ENCODE measurements around the gene OSBPL5. TPM values are rescaled to one million over a fixed set of nuclear protein-coding genes. Genes with fewer than 3 reads are reported as not detected.
A peak's percentile ranks its signal among the peaks of the same experiment; 100 is the strongest.

The OSBPL5 gene
- total and polyA plus RNA-seq, 4 donors = 15.2 to 51.5 (median 28.3) TPM

- no peak for ATAC-seq (ENCODE audit: insufficient read depth, low FRiP score)
- TF ChIP-seq CTCF (IDR thresholded peaks at IDR 0.05; ENCODE audit: control extremely low read depth, extremely low read depth) = no peak
- peak; percentile 78 to 82 (median 78) for DNase-seq
- no peaks in the 10 kb centered on the region for H3K27me3 ChIP-seq (ENCODE audit: control insufficient read depth in 3 of 3, insufficient read depth in 3 of 3, low read length in 2 of 3)
- 65 to 85% methylated on average over 15 of the region's 15 CpGs for WGBS, 2 donors
- H3K4me3 ChIP-seq = no peak overlapping the region
- peaks cover 0 to 3% (median 0%) of the 10 kb centered on the region in 5 donors for H3K4me1 ChIP-seq (ENCODE audit: control insufficient read depth in 5 of 5, insufficient read depth in 5 of 5, low read length in 5 of 5)
- no peaks in the 10 kb centered on the region for H3K36me3 ChIP-seq (ENCODE audit: control insufficient read depth in 4 of 4, insufficient read depth in 4 of 4, low read length in 4 of 4)
- no peak overlapping the region for H3K27ac ChIP-seq (ENCODE audit: low read depth in 1 of 2, low read length in 1 of 2)
- H3K9ac ChIP-seq (ENCODE audit: insufficient read depth in 1 of 2, low read length in 2 of 2) = no peak overlapping the region
- H3K9me3 ChIP-seq (ENCODE audit: control insufficient read depth in 4 of 4, insufficient read depth in 3 of 4, low read length in 3 of 4) = no peaks in the 10 kb centered on the region
These were observed 24.2 kb upstream of the OSBPL5 start for GRCh38 chr11:3189196-3189843.

- TF ChIP-seq CTCF (IDR thresholded peaks at IDR 0.05; ENCODE audit: control extremely low read depth, extremely low read depth) = no peak
- H3K9me3 ChIP-seq (ENCODE audit: control insufficient read depth in 4 of 4, insufficient read depth in 3 of 4, low read length in 3 of 4) = no peaks in the 10 kb centered on the region
- WGBS, 2 donors = 90 to 93% methylated on average over 17 of the region's 17 CpGs
These were observed 23.5 kb upstream of the OSBPL5 start for GRCh38 chr11:3188496-3189195.

GRCh38 chr11:3186166-3186953 is 21.2 kb upstream of the OSBPL5 start:
- peaks cover 0 to 3% (median 0%) of the 10 kb centered on the region in 5 donors for H3K4me1 ChIP-seq (ENCODE audit: control insufficient read depth in 5 of 5, insufficient read depth in 5 of 5, low read length in 5 of 5)
- no peak overlapping the region for H3K4me3 ChIP-seq
- H3K27ac ChIP-seq (ENCODE audit: low read depth in 1 of 2, low read length in 1 of 2) = no peak overlapping the region
- H3K27me3 ChIP-seq (ENCODE audit: control insufficient read depth in 3 of 3, insufficient read depth in 3 of 3, low read length in 2 of 3) = no peaks in the 10 kb centered on the region
- no peak overlapping the region for H3K9ac ChIP-seq (ENCODE audit: insufficient read depth in 1 of 2, low read length in 2 of 2)
- ATAC-seq (ENCODE audit: insufficient read depth, low FRiP score) (no peak), DNase-seq (no peak)
- no peak for TF ChIP-seq CTCF (IDR thresholded peaks at IDR 0.05; ENCODE audit: control extremely low read depth, extremely low read depth)
- WGBS, 2 donors = 86 to 88% methylated on average over 11 of the region's 11 CpGs
- no peaks in the 10 kb centered on the region for H3K9me3 ChIP-seq (ENCODE audit: control insufficient read depth in 4 of 4, insufficient read depth in 3 of 4, low read length in 3 of 4)
- H3K36me3 ChIP-seq (ENCODE audit: control insufficient read depth in 4 of 4, insufficient read depth in 4 of 4, low read length in 4 of 4) = no peaks in the 10 kb centered on the region

More at GRCh38 chr11:3188496-3189195, 23.5 kb upstream of the OSBPL5 start:
- H3K4me1 ChIP-seq (ENCODE audit: control insufficient read depth in 5 of 5, insufficient read depth in 5 of 5, low read length in 5 of 5) = peaks cover 0 to 3% (median 0%) of the 10 kb centered on the region in 5 donors
- H3K27ac ChIP-seq (ENCODE audit: low read depth in 1 of 2, low read length in 1 of 2) = no peak overlapping the region
- no peak for DNase-seq
- no peaks in the 10 kb centered on the region for H3K36me3 ChIP-seq (ENCODE audit: control insufficient read depth in 4 of 4, insufficient read depth in 4 of 4, low read length in 4 of 4)
- no peak for ATAC-seq (ENCODE audit: insufficient read depth, low FRiP score)
- no peak overlapping the region for H3K4me3 ChIP-seq
- no peaks in the 10 kb centered on the region for H3K27me3 ChIP-seq (ENCODE audit: control insufficient read depth in 3 of 3, insufficient read depth in 3 of 3, low read length in 2 of 3)
- no peak overlapping the region for H3K9ac ChIP-seq (ENCODE audit: insufficient read depth in 1 of 2, low read length in 2 of 2)

Measured in lung (tissue), 12 donors.